ENCODE data around the gene COMMD1.

Gene COMMD1

DNA sequence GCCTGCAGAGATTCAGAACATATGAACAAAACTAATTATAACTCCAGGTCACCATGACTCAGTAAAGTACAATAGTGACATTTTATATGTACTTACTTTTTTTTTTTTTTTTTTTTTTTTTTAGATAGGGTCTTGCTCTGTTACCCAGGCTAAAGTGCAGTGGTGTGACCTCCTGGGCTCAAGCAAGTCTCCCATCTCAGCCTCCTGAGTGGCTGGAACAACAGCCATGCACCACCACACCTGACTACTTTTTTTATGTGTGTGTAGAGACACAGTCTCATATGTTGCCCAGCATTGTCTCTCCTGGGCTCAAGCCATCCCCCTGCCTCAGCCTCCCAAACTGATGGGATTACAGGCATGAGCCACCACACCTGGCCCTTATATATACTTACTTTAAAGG is 159.8 kb downstream of the COMMD1 start:
- Histone ChIP-seq H3K4me3 (ENCODE audit: low read depth, low read length) (no peak overlapping the region), H3K9me3 (ENCODE audit: control insufficient read depth, insufficient read depth, low read depth, low read length) (no peaks in the 10 kb centered on the region), H3K36me3 (ENCODE audit: control insufficient read depth in 2 of 2, insufficient read depth in 1 of 2, low read length in 2 of 2) (no peaks in the 10 kb centered on the region), H3K4me1 (ENCODE audit: control insufficient read depth, insufficient read depth, low read length) (no peaks in the 10 kb centered on the region), H3K27ac (ENCODE audit: extremely low read depth, low read depth, low read length) (no peak overlapping the region)
- POLR2A ChIA-PET: no interaction called here
- TF ChIP-seq ZFP41 (tag by site-specific recombination; IDR thresholded peaks at IDR 0.05; ENCODE audit: borderline replicate concordance) (no peak), ZNF112 (tag by site-specific recombination; IDR thresholded peaks at IDR 0.05) (no peak), PATZ1 (tag by site-specific recombination; IDR thresholded peaks at IDR 0.05) (no peak), ZNF302 (tag by site-specific recombination; IDR thresholded peaks at IDR 0.05; ENCODE audit: low read depth) (no peak), ZNF707 (tag by site-specific recombination; IDR thresholded peaks at IDR 0.05) (no peak), ZNF184 (tag by site-specific recombination; IDR thresholded peaks at IDR 0.05) (no peak), ZSCAN30 (tag by site-specific recombination; IDR thresholded peaks at IDR 0.05) (no peak), FEZF1 (tag by site-specific recombination; IDR thresholded peaks at IDR 0.05) (no peak), ZNF211 (tag by site-specific recombination; IDR thresholded peaks at IDR 0.05; ENCODE audit: low read depth) (no peak), ZNF558 (tag by site-specific recombination; IDR thresholded peaks at IDR 0.05) (no peak), ZSCAN18 (tag by site-specific recombination; IDR thresholded peaks at IDR 0.05) (no peak), ZNF571 (tag by site-specific recombination; IDR thresholded peaks at IDR 0.05) (no peak), ZNF621 (tag by site-specific recombination; IDR thresholded peaks at IDR 0.05) (no peak), KLF16 (tag by site-specific recombination; IDR thresholded peaks at IDR 0.05) (no peak), ZNF555 (tag by site-specific recombination; conservative IDR thresholded peaks at IDR 0.05) (no peak), ZNF660 (tag by site-specific recombination; IDR thresholded peaks at IDR 0.05) (no peak)
- CTCF ChIA-PET: no interaction called here

GRCh38 chr2:62071126-62071598 is 165.7 kb downstream of the COMMD1 start:
- Histone ChIP-seq H3K36me3 (ENCODE audit: control insufficient read depth in 2 of 2, insufficient read depth in 1 of 2, low read length in 2 of 2) (no peaks in the 10 kb centered on the region), H3K4me1 (ENCODE audit: control insufficient read depth, insufficient read depth, low read length) (no peaks in the 10 kb centered on the region), H3K27ac (ENCODE audit: extremely low read depth, low read depth, low read length) (no peak overlapping the region), H3K9me3 (ENCODE audit: control insufficient read depth, insufficient read depth, low read depth, low read length) (no peaks in the 10 kb centered on the region), H3K4me3 (ENCODE audit: low read depth, low read length) (no peak overlapping the region)
- TF ChIP-seq ZNF837 (tag by site-specific recombination; IDR thresholded peaks at IDR 0.05): no peak
- TF ChIP-seq ZNF184 (tag by site-specific recombination; IDR thresholded peaks at IDR 0.05): no peak
- TF ChIP-seq, protein P1, sequence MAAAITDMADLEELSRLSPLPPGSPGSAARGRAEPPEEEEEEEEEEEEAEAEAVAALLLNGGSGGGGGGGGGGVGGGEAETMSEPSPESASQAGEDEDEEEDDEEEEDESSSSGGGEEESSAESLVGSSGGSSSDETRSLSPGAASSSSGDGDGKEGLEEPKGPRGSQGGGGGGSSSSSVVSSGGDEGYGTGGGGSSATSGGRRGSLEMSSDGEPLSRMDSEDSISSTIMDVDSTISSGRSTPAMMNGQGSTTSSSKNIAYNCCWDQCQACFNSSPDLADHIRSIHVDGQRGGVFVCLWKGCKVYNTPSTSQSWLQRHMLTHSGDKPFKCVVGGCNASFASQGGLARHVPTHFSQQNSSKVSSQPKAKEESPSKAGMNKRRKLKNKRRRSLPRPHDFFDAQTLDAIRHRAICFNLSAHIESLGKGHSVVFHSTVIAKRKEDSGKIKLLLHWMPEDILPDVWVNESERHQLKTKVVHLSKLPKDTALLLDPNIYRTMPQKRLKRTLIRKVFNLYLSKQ (tag by site-specific recombination; IDR thresholded peaks at IDR 0.05; ENCODE audit: borderline replicate concordance): no peak
- TF ChIP-seq ZNF155 (tag by site-specific recombination; IDR thresholded peaks at IDR 0.05): no peak
- TF ChIP-seq ZNF658 (tag by site-specific recombination; IDR thresholded peaks at IDR 0.05): no peak
- TF ChIP-seq SETDB1 (IDR thresholded peaks at IDR 0.05; ENCODE audit: insufficient read length, low read length): no peak
- no peak for TF ChIP-seq ZNF324 (tag by site-specific recombination; IDR thresholded peaks at IDR 0.05)
- TF ChIP-seq, protein P2, sequence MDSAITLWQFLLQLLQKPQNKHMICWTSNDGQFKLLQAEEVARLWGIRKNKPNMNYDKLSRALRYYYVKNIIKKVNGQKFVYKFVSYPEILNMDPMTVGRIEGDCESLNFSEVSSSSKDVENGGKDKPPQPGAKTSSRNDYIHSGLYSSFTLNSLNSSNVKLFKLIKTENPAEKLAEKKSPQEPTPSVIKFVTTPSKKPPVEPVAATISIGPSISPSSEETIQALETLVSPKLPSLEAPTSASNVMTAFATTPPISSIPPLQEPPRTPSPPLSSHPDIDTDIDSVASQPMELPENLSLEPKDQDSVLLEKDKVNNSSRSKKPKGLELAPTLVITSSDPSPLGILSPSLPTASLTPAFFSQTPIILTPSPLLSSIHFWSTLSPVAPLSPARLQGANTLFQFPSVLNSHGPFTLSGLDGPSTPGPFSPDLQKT (IDR thresholded peaks at IDR 0.05; ENCODE audit: borderline replicate concordance, low read depth, low read length): no peak
- TF ChIP-seq ZNF175 (tag by site-specific recombination; IDR thresholded peaks at IDR 0.05): no peak
- TF ChIP-seq ZNF677 (tag by site-specific recombination; IDR thresholded peaks at IDR 0.05): no peak
- no peak for TF ChIP-seq PRDM10 (tag by site-specific recombination; IDR thresholded peaks at IDR 0.05)
- no peak for TF ChIP-seq ZNF544 (tag by site-specific recombination; IDR thresholded peaks at IDR 0.05)
- no peak for TF ChIP-seq ZNF621 (tag by site-specific recombination; IDR thresholded peaks at IDR 0.05)
- POLR2A ChIA-PET: no interaction called here
- CTCF ChIA-PET: interaction anchor here (0.6 kb wide), 1 partner anchor 1629 kb away, joined by 3 read pairs; no protein-coding TSS in a partner anchor
